KMS-11 (cell line): ENCODE results near the gene ITIH1.

Experiments
- H2AFZ ChIP-seq: fragments of 200-600 bp; sonication (generic); 2 replicates; pipeline ENCODE4 v1.6.1; 2016; ENCODE audit warnings: antibody characterized with exemption, mixed run types, low read depth
- H3K27ac ChIP-seq: fragments of 200-600 bp; sonication (generic); 2 replicates; pipeline ENCODE4 v1.6.1; 2016; ENCODE audit warnings: mild to moderate bottlenecking, mixed run types
- H3K27me3 ChIP-seq: fragments of 200-600 bp; sonication (generic); 2 replicates; pipeline ENCODE4 v1.6.1; 2017; ENCODE audit warnings: mild to moderate bottlenecking, low read depth, mixed run types, moderate library complexity; ENCODE audit not compliant: insufficient read depth
- H3K36me3 ChIP-seq: fragments of 200-600 bp; sonication (generic); 2 replicates; pipeline ENCODE4 v1.6.1; 2017; ENCODE audit warnings: mild to moderate bottlenecking, mixed run types; ENCODE audit not compliant: insufficient read depth
- H3K4me1 ChIP-seq: fragments of 200-600 bp; sonication (generic); 2 replicates; pipeline ENCODE4 v1.6.1; 2016; ENCODE audit warnings: mild to moderate bottlenecking, low read depth, mixed run types; ENCODE audit not compliant: poor library complexity, severe bottlenecking
- H3K4me2 ChIP-seq: fragments of 200-600 bp; sonication (generic); 2 replicates; pipeline ENCODE4 v1.7.0; 2016; ENCODE audit warnings: mild to moderate bottlenecking, mixed run types
- H3K4me3 ChIP-seq: fragments of 200-600 bp; sonication (generic); IDR thresholded peaks from 2 replicates; pipeline ENCODE4 v1.6.1; 2017; ENCODE audit warnings: low read depth, low read length, mixed read lengths; ENCODE audit not compliant: insufficient read depth
- H3K79me2 ChIP-seq: fragments of 200-600 bp; sonication (generic); 2 replicates; pipeline ENCODE4 v1.6.1; 2016; ENCODE audit warnings: low read depth, mixed run types; ENCODE audit not compliant: insufficient read depth
- H3K9ac ChIP-seq: fragments of 200-600 bp; sonication (generic); 2 replicates; pipeline ENCODE4 v1.6.1; 2016; ENCODE audit warnings: mild to moderate bottlenecking, mixed run types
- H4K20me1 ChIP-seq: fragments of 200-600 bp; sonication (generic); 2 replicates; pipeline ENCODE4 v1.6.1; 2016; ENCODE audit warnings: mild to moderate bottlenecking, mixed run types; ENCODE audit not compliant: insufficient read depth
- TF ChIP-seq, protein P1 (sequence below): fragments of 200-600 bp; sonication (generic); conservative IDR thresholded peaks from 2 replicates; pipeline ENCODE4 v1.6.1; 2017; ENCODE audit warnings: low read depth, mild to moderate bottlenecking, antibody characterized with exemption, low read length, moderate library complexity, mixed read lengths

ITIH1 gene

DNA sequence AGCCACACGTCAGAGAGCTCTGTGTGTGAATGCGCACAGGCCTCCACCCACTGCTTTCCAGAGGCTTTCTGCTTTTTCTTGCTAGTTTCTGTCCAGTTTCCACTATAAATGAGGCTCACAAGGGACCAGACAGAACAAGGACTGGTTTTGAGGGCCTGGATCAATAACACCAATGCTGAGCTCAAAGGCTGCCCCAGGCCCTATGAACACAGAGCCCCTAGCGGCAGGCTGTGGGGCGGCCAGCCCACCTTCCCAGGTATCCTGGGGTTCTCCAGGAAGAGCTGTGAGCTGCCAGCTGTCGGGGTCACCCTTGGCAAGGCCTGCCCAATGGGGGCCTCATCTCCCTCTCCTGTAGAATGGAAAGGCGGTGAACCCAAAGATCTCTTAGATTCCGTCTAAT is 15.0 kb downstream of the ITIH1 start:
- H3K27me3 ChIP-seq: no peaks in the 10 kb centered on the region
- no peaks in the 10 kb centered on the region for H3K79me2 ChIP-seq
- no peak overlapping the region for H2AFZ ChIP-seq
- H3K4me2 ChIP-seq: no peak overlapping the region
- no peaks in the 10 kb centered on the region for H4K20me1 ChIP-seq
- H3K9ac ChIP-seq: no peak overlapping the region
- H3K4me3 ChIP-seq: no peak overlapping the region
- H3K27ac ChIP-seq: no peak overlapping the region
- TF ChIP-seq, protein P1, sequence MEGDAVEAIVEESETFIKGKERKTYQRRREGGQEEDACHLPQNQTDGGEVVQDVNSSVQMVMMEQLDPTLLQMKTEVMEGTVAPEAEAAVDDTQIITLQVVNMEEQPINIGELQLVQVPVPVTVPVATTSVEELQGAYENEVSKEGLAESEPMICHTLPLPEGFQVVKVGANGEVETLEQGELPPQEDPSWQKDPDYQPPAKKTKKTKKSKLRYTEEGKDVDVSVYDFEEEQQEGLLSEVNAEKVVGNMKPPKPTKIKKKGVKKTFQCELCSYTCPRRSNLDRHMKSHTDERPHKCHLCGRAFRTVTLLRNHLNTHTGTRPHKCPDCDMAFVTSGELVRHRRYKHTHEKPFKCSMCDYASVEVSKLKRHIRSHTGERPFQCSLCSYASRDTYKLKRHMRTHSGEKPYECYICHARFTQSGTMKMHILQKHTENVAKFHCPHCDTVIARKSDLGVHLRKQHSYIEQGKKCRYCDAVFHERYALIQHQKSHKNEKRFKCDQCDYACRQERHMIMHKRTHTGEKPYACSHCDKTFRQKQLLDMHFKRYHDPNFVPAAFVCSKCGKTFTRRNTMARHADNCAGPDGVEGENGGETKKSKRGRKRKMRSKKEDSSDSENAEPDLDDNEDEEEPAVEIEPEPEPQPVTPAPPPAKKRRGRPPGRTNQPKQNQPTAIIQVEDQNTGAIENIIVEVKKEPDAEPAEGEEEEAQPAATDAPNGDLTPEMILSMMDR: no peak
- H3K36me3 ChIP-seq: no peaks in the 10 kb centered on the region
- H3K4me1 ChIP-seq: no peaks in the 10 kb centered on the region

- no peaks in the 10 kb centered on the region for H3K36me3 ChIP-seq
- H3K27me3 ChIP-seq: no peaks in the 10 kb centered on the region
- H3K9ac ChIP-seq: no peak overlapping the region
- H3K27ac ChIP-seq: no peak overlapping the region
- TF ChIP-seq, protein P1: no peak
- no peaks in the 10 kb centered on the region for H4K20me1 ChIP-seq
- H2AFZ ChIP-seq: no peak overlapping the region
- H3K4me2 ChIP-seq: no peak overlapping the region
- H3K4me1 ChIP-seq: no peaks in the 10 kb centered on the region
- no peaks in the 10 kb centered on the region for H3K79me2 ChIP-seq
- H3K4me3 ChIP-seq: no peak overlapping the region
Measured at GRCh38 chr3:52792961-52793695, 15.7 kb downstream of the ITIH1 start.

GRCh38 chr3:52793702-52794611 is 16.6 kb downstream of the ITIH1 start:
- Histone ChIP-seq H4K20me1 (no peaks in the 10 kb centered on the region), H3K4me3 (no peak overlapping the region), H3K9ac (no peak overlapping the region), H3K36me3 (no peaks in the 10 kb centered on the region), H3K79me2 (no peaks in the 10 kb centered on the region), H3K27ac (no peak overlapping the region), H3K27me3 (no peaks in the 10 kb centered on the region), H3K4me2 (no peak overlapping the region), H2AFZ (no peak overlapping the region), H3K4me1 (no peaks in the 10 kb centered on the region)
- TF ChIP-seq, protein P1: no peak

- TF ChIP-seq, protein P1: no peak
- no peaks in the 10 kb centered on the region for H3K79me2 ChIP-seq
- no peak within 1 kb of the TSS for H3K4me3 ChIP-seq
- no peaks in the 10 kb centered on the region for H3K36me3 ChIP-seq
- no peak within 1 kb of the TSS for H3K9ac ChIP-seq
- H4K20me1 ChIP-seq: no peaks in the 10 kb centered on the region
- H3K4me1 ChIP-seq: no peaks in the 10 kb centered on the region
- H3K27me3 ChIP-seq: no peaks in the 10 kb centered on the region
- H3K27ac ChIP-seq: no peak within 1 kb of the TSS
- no peak within 1 kb of the TSS for H3K4me2 ChIP-seq
- no peak within 1 kb of the TSS for H2AFZ ChIP-seq
Measured at GRCh38 chr3:52794612-52795099, 17.3 kb downstream of the ITIH1 start, which contains the start of gene ITIH3. Gene ITIH3, plus strand, starts transcription at chr3:52794796. Its CDS starts 8 bp downstream, at chr3:52794804.
